Measurements from ENCODE around the gene FAM236D. TPM values are rescaled to one million over a fixed set of nuclear protein-coding genes. Genes with fewer than 3 reads are reported as not detected.

Gene FAM236D
- total RNA-seq, 8 experiments from 2014 or later, result not detected

Other genes starting within 250 kb of the FAM236D start
- gene HDAC8, start 235.4 kb downstream of the FAM236D start, total RNA-seq, result 10 to 100 TPM; 19.2 to 62.9 (median 27.5) TPM
- 1 to 10 TPM in 7 of 8 experiments, under 1 TPM in 1; 0.38 to 7.1 (median 3.4) TPM for gene PHKA1, start 93.9 kb downstream of the FAM236D start, total RNA-seq
- 1 to 10 TPM in 2 of 8 experiments, under 1 TPM in 3, not detected in 3; 0.22 to 1.4 (median 0.78) TPM for gene DMRTC1B, start 31.3 kb downstream of the FAM236D start, total RNA-seq
- gene FAM236B, start 25.6 kb downstream of the FAM236D start, total RNA-seq, result not detected
- not detected for gene FAM236C, start 104.4 kb upstream of the FAM236D start, total RNA-seq
- not detected for gene FAM236A, start 130.0 kb upstream of the FAM236D start, total RNA-seq
- gene DMRTC1, start 135.6 kb upstream of the FAM236D start, total RNA-seq, result under 1 TPM in 3 of 8 experiments, not detected in 5; 0.19 to 0.63 (median 0.23) TPM
- 1 to 10 TPM in 3 of 8 experiments, under 1 TPM in 5; 0.15 to 1.4 (median 0.84) TPM for gene PABPC1L2B, start 194.7 kb upstream of the FAM236D start, total RNA-seq